SK-N-SH (cell line): ENCODE results near the gene GDPD5. TPM values are rescaled to one million over a fixed set of nuclear protein-coding genes. Genes with fewer than 3 reads are reported as not detected.
A peak's percentile ranks its signal among the peaks of the same experiment; 100 is the strongest.

Experiments
- CHD2 ChIP-seq: fragments of 150-350 bp; IDR thresholded peaks from 2 replicates; pipeline ENCODE4 v1.6.1; 2018; ENCODE audit warnings: low read length; ENCODE audit not compliant: partially characterized antibody
- CTCF ChIP-seq: fragments of 200-600 bp; sonication (generic); IDR thresholded peaks from 2 replicates; pipeline ENCODE4 v1.6.1; 2017; ENCODE audit warnings: antibody characterized with exemption, mild to moderate bottlenecking, moderate library complexity
- ELF1 ChIP-seq: IDR thresholded peaks from 2 replicates; pipeline ENCODE4 v1.4.0; 2012
- FOSL2 ChIP-seq: IDR thresholded peaks from 2 replicates; pipeline ENCODE4 v1.4.0; 2012; ENCODE audit warnings: low read depth, mild to moderate bottlenecking, moderate library complexity, borderline replicate concordance
- FOXJ3 ChIP-seq: sonication (generic); formaldehyde crosslinking; IDR thresholded peaks from 2 replicates; pipeline ENCODE4 v1.5.1; 2020; ENCODE audit warnings: mild to moderate bottlenecking, missing genetic modification reagents
- FOXM1 ChIP-seq: IDR thresholded peaks from 2 replicates; pipeline ENCODE4 v1.4.0; 2012; ENCODE audit warnings: low read depth, mild to moderate bottlenecking
- GABPA ChIP-seq: IDR thresholded peaks from 2 replicates; pipeline ENCODE4 v1.4.0; 2012; ENCODE audit warnings: low read depth, mild to moderate bottlenecking
- IRF3 ChIP-seq: fragments of 150-350 bp; IDR thresholded peaks from 2 replicates; pipeline ENCODE4 v1.6.1; 2016; ENCODE audit warnings: mild to moderate bottlenecking, low read depth, low read length
- JUND ChIP-seq: IDR thresholded peaks from 2 replicates; pipeline ENCODE4 v1.4.0; 2012
- MEF2A ChIP-seq: IDR thresholded peaks from 2 replicates; pipeline ENCODE4 v1.4.0; 2012; ENCODE audit warnings: low read depth, borderline replicate concordance
- MXI1 ChIP-seq: IDR thresholded peaks from 2 replicates; pipeline ENCODE4 v1.6.1; 2012; ENCODE audit warnings: mild to moderate bottlenecking, low read depth, low read length, improper control_type of control experiment
- NFIC ChIP-seq: IDR thresholded peaks from 2 replicates; pipeline ENCODE4 v1.4.0; 2012; ENCODE audit warnings: borderline replicate concordance
- NRF1 ChIP-seq: IDR thresholded peaks from 2 replicates; pipeline ENCODE4 v1.6.1; 2012; ENCODE audit warnings: low read depth, mild to moderate bottlenecking, low read length
- RAD21 ChIP-seq: IDR thresholded peaks from 2 replicates; pipeline ENCODE4 v1.6.1; 2012; ENCODE audit warnings: mild to moderate bottlenecking, low read length
- RXRA ChIP-seq: IDR thresholded peaks from 2 replicates; pipeline ENCODE4 v1.4.0; 2012; ENCODE audit warnings: low read depth, mild to moderate bottlenecking, borderline replicate concordance
- SMC3 ChIP-seq: IDR thresholded peaks from 2 replicates; pipeline ENCODE4 v1.6.1; 2012; ENCODE audit warnings: low read depth, low read length, improper control_type of control experiment
- TAF1 ChIP-seq: IDR thresholded peaks from 2 replicates; pipeline ENCODE4 v1.6.1; 2012; ENCODE audit warnings: low read depth, mild to moderate bottlenecking, low read length, moderate library complexity, borderline replicate concordance
- TEAD4 ChIP-seq: IDR thresholded peaks from 2 replicates; pipeline ENCODE4 v1.4.0; 2012; ENCODE audit warnings: mild to moderate bottlenecking, borderline replicate concordance; ENCODE audit not compliant: insufficient read depth
- USF1 ChIP-seq: IDR thresholded peaks from 2 replicates; pipeline ENCODE4 v1.4.0; 2012; ENCODE audit warnings: low read depth, borderline replicate concordance
- YY1 ChIP-seq: IDR thresholded peaks from 2 replicates; pipeline ENCODE4 v1.4.0; 2012; ENCODE audit warnings: low read depth, mild to moderate bottlenecking
- ZBTB33 ChIP-seq: IDR thresholded peaks from 2 replicates; pipeline ENCODE4 v1.4.0; 2012; ENCODE audit warnings: low read depth, borderline replicate concordance
- polyA plus RNA-seq, 3 experiments: library from polyadenylated mRNA; depleted of rRNA; stranded (reverse); fragments of >200 nt; gene quantifications; 2 replicates each; pipeline ENCODE4 v1.2.3, GENCODE V29; 2012

Gene GDPD5
- polyA plus RNA-seq, 1 of the 3 experiments (the other 2 are of a cell fraction) = 2.2 TPM

GRCh38 chr11:75428281-75428724 is 97.4 kb downstream of the GDPD5 start (continued):
- TF ChIP-seq IRF3 = peak; percentile 31; the same call in 1 of the 2 replicates
- no peak for TF ChIP-seq ELF1
- TF ChIP-seq CHD2 = peak; percentile 41
- TF ChIP-seq CTCF = no peak
- TF ChIP-seq TEAD4 = no peak
- TF ChIP-seq NFIC = no peak
- TF ChIP-seq TAF1 = peak; percentile 56
- TF ChIP-seq JUND = no peak
- no peak for TF ChIP-seq FOSL2
- peak; percentile 56; the same call in 1 of the 2 replicates for TF ChIP-seq MXI1
- no peak for TF ChIP-seq FOXJ3
- TF ChIP-seq GABPA = no peak
- TF ChIP-seq NRF1 = no peak
- TF ChIP-seq RXRA = no peak
- no peak for TF ChIP-seq ZBTB33
- TF ChIP-seq MEF2A = no peak
- TF ChIP-seq YY1 = no peak
- no peak for TF ChIP-seq RAD21
- no peak for TF ChIP-seq USF1
- TF ChIP-seq SMC3 = no peak
- TF ChIP-seq FOXM1 = no peak
